HG03378 (cell line): ENCODE measurements around the gene RIPK4.
"Not testable (repeated sequence)": the region's sequence is repeated elsewhere in the genome, so short reads cannot be mapped to it uniquely, and the experiment has no call there.

Experiments
- ATAC-seq: cut with Tn5 transposase; IDR thresholded peaks from one replicate; pipeline ENCODE4 v1.9.1; 2021; ENCODE audit warnings: mild to moderate bottlenecking, moderate library complexity; ENCODE audit not compliant: unreplicated experiment

The RIPK4 gene

DNA sequence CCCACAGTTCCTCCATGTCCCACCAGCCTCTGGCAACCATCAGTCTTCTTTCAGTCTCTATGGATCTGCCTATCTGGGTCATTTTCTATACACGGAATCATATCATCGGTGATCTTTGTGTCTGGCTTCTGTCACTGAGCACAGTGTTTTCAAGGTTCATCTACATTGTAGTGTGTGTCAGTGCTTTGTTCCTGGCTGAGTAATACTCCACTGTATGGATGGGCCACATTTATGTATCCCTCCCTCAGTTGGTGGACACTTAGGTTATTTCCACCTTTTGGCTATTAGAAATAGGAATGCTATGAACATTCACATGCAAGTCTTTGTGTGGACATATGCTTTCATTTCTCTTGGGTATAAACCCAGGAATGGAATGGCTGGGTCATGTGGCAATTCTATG, 46.6 kb downstream of the RIPK4 start:
- no peak for ATAC-seq

DNA sequence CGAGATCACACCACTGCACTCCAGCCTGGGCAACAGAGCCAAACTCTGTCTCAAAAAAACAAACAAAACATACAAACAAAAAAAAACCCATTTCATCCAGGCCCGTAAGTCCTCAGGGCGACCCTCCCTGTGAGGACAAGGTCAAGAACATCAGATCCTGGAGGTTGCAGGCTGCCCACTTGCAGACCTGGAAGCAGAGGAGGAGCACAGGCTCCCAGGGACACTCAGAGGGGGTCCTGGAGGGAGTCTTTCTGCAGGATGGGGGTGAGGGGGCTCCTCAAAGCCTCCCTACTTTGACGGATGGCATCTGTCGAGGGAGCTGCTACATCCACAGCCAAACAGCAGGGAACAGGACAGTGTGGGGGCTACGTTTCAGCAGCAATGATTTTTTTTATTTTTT, 47.2 kb downstream of the RIPK4 start:
- no peak for ATAC-seq

DNA sequence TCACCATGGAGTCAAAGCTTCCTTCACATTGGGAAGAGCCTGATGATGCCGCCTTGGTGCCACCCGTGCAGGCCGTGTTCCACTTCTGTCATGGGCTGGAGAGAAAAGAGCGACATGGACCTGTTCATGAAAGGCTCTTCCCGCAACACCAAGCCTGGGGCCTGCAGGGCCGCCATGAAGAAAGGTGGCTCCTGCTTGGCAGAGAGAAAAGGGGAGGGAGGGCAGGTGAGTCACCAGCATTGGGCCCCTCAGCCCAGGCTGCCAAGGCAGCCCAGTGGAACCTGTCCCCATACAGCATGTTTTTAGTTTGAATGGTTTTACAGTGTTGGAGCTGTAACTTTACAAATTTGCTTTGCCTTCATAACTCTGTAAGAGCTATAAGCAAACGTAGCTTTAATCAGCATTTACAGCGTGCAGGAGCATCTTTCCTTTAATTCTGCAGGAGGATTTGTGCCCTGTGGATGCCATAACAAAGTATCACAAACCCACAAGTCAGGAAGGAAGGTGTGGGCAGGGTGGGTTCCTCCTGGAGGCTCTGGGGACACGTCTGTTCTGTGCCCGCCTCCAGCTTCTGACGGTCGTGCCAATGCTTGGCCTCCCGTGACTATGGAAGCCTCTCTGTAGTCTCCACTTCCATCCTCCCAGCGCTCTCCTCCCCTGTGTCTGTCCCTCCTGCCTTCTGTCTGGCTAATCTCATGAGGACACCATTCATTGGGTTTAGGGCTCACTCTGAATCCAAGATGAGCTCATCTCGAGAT, 49.1 kb downstream of the RIPK4 start:
- ATAC-seq: no peak

DNA sequence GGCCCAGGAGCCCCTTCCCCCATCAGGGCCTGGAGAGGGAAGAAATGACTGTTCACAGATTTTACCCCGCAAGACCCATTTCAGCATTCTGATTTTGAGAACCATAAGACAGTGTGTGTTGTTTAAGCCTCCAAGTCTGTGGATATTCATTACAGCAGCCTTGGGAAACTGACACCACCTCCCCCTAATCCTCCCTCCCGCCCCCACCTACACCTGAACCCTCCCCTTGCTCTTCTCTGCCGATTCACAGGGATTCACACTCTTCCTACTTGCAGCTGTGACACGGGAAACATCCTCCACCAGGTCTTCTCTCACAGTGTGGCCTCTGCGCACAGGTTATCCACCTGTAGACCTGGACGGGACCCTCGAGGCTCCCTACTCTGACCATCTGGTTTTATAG, 50.1 kb downstream of the RIPK4 start:
- no peak for ATAC-seq

DNA sequence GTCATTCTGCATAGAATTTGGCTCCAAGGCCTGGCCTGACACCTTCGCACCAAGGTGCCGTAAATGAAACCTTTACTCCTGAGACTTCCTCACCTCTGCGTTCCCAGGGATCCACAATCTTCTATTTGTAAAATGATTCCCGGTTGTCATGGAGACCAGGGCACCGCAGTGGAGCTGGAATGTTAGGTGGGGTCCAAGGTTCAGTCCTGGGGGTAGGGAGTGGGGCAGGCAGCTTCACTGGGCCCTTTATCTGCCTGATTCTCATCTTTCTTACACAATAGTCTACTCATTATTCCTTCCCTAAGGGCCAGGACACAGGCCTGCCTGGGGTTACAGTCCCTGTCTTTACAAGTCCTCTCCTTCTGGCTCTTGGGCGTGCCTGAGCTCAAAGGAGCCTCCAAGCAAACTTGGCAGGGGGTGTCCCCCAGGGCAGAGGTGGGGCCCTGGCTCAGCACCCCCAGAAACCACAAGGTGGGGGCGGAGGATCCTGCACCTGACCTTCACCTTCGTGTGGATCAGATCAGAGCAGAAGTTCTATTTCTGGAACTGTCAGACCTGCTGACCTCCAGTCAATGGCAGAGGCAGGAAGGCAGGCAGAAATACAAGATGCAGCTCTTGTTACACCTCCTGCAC, 51.1 kb downstream of the RIPK4 start:
- no peak for ATAC-seq

DNA sequence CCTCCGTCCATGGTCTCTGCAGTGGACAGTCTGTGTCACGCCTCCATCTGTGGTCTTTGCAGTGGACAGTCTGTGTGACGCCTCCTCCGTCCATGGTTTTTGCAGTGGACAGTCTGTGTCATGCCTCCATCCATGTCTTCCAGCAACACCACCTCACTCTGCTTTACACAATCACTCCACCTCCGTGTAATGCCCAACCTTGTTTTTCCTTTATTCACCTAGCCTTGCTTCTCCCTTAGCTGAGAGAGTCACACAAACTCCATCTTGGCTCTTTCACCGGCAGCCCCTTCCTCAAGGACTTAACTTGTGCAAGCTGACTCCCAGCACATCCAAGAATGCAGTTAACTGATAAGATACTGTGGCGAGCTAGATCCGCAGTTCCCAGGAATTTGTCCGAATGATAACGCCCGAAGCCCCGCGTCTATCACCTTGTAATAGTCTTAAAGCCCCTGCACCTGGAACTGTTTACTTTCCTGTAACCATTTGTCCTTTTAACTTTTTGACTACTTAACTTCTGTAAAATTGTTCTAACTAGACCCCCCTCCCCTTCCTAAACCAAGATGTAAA, 52.5 kb downstream of the RIPK4 start:
- not testable (repeated sequence) for ATAC-seq

DNA sequence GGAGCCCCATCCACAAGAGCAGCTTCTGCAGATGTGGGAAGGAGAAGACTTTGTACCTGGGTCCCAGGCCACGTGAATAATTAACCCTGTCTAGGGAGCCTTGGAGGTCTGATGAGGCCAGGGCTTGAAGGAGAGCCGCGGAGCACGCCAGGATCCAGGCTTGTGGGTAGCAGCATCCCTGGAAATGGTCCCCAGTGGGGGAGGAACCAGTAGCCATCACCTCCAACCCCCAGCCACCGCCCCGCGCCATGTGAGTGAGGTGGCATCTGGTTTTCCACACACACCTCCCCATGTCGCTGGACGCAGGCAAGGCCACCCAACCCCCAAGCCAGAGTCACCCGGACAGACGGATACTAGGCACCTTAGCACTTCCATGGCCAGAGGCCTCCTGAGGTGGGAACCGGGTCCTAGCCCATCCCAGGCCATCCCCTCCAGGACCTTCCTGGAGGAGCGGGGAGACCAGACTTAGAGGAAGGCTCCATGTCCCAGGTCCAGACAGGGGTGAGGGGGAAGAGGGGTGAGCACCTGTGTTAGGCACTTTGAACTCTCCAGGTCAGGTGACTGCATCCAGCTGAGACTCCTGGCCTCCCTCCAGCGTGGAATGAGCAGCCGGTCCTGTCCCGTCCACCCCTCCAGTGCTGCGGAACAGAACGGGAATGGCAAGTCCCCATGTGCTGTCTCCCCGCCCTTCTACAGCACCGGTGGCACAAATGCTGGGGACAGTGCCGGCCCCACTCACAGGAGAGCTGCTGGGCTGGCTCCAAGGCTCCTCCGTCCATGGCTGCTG, 53.2 kb downstream of the RIPK4 start:
- no peak for ATAC-seq

DNA sequence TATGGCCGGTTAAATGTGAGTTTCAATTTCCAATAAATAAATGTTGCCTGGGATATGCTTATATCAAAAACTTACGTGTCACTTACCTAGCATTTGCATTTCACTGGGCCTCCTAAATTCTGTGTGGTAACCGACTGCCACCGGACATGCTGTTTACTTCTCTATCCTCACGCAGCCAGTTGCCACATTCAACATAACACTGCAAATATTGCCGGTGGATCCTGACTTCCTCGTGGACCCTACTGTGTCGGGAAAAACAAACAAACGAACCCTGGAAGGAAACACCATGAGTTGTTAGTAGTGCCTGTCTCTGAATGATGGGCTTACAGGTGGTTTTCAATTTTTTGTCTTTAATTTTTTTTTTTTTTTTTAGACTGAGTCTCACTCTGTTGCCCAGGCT, 54.1 kb downstream of the RIPK4 start:
- ATAC-seq: no peak

DNA sequence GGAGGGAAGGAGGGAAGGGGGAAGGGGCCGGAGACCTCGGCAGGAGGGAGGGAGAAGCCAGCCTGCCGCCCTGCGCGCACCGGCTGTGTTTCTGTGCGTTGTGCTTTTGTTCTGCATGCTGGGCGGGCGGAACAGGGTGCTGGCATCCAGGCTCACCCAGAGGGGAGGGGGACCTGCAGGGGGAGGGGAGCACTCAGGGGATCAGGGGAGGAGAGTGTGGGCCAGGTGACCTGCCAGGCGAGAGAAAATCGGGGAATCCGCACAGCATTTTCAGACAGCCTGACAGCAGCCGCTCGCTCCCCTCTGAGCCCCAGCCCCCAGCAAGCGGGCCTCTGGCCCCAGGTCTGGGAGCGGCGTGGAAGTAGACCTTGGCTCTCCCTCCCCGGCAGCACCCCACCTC, 54.7 kb downstream of the RIPK4 start:
- no peak for ATAC-seq

DNA sequence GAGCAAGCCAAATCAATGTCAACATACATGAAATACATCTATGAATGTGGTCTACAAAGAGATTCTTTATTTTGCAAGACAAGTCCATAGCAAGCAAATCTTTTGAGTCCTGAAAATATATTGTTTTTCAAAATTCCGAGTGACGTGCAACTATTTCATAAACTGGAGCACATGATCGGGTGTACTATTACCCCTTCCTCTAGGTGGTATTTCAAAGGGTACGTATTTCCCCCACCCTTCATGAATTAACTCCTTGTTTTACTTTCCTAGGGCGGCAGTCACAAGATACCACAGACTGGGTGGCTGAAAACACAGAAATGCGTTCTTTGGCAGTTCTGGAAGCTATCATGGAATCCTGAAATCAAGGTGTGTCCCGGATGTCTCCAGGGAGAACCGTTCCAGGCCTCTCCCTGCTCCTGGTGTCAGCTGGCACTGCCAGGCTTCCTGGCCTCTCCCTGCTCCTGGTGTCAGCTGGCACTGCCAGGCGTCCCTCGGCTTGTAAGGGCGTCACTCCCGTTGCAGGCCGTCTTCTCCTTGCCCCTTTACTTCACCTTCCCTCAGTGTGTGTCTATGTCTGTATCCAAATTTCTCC, 55.3 kb downstream of the RIPK4 start:
- ATAC-seq: no peak

DNA sequence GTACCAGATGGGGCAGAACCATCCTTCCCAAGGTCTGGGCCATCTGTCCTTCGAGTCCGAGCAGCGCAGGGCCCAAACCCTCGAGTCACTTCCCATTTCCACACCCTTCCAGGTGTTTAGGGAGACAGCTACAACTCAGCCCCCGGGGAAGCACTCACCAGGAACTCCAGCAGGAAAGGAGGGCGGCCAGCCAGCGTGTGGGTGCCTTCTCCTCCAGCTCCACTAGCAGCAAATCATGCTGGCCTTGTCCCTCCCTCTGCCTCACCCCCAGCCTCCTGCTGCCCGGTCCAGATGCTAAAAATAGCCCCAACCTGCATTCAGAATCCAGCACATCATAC, 56.1 kb downstream of the RIPK4 start:
- ATAC-seq: no peak

DNA sequence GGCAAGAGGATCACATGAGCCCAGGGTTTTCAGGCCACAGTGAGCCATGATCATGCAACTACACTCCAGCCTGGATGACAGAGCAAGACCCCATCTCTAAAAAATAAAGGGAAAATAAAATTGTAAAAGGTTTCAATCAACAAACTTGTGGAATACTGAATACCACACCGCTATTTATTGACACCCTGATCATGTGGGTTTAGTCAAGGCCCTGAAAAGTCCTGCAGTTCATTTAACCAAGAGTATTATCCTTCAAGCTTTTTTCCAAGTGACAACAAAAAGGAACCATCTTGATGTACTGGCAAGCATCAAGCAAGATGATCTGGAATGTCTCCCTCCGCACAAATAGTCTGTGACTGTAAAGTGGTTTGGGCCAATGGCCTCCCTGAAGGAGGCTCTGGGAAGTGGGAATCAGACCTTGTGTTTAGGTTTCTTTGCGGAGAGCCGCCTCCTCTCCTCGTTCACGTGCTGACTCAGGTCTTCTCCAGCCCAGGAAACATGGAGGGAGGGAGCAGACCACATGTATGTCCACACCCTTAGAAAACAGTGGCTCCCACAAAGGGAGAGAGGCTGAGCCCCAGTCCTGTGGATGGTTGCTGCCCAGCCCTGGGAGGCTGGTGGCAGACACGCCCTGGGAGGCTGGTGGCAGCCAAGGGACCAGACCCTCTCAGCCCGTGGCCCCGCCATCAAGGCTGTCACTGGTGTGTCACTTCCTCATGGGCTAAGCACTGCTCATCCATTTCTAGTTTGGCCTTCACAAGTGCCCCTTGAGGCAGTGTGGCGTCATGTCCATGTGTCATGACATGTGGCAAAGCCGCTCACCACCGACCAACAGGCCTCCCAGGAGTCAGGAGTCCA, 56.7 kb downstream of the RIPK4 start:
- ATAC-seq: no peak

DNA sequence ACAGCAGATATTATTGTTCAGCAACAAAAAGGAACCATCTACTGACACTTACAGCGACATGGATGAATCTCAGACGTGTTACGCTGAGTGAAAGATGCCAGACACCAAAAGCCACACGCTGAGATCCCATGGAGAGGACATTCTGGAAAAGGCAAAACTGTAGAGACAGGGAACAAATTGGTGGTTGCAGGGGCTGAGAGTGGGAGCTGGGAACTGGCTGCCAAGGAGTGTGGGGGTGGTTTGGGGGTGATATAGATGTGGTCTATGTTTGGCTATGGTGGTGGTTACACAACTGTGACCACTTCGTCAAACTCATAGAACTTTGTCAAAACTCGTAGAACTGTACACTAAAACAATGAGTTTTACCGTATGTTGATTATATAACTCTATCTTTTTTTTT, 57.7 kb downstream of the RIPK4 start:
- no peak for ATAC-seq

DNA sequence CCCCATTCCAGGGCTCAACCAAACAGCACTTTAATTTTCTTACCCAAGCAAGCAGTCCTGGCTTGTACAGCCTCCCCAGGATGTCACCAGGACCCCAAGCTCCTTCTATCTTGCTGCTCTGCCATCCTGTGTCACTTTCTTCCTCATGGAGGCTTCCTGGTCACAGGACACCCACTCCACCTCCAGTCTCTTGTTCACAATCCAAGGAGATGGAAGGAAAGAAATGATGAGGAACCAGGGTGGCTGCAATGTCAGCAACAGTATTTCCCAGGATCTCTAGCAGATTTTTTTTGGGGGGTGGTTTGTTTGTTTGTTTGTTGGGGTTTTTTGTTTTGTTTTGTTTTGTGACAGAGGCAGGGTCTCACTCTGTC, 58.9 kb downstream of the RIPK4 start:
- no peak for ATAC-seq

DNA sequence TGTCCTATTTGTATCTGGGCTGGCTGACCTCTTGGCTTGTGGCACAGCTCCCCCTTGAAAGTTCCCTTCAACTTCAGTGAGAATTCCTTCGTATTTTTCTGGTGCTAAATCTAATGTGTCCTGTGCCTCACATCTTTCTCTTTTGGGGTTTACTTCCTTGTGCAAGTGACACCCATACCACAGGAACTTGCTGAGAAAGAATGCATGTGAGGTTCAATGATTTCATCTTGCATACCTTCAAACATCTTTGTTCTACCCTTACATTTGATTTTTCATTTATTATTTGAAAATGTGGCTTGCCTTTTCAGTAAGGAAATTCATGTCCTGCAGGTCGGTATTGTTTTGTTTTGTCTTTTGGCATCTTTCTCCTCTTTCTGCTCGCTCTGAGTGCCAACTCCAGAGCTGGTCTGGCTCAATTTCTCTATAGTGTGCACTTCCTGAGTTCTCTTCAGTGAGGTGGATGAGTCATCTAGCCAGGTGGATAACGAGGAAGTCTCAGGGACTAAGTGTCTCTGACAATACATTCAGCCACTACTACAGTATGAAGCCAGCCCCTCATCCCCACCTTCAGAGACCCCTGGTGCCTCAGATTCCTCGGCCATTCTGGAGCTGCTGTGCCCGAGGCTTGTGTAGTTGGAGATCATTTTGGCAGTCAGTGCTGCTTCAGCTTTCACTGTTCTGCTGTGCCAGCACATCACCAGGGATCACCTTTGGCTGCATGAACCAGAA, 59.5 kb downstream of the RIPK4 start:
- ATAC-seq: no peak

DNA sequence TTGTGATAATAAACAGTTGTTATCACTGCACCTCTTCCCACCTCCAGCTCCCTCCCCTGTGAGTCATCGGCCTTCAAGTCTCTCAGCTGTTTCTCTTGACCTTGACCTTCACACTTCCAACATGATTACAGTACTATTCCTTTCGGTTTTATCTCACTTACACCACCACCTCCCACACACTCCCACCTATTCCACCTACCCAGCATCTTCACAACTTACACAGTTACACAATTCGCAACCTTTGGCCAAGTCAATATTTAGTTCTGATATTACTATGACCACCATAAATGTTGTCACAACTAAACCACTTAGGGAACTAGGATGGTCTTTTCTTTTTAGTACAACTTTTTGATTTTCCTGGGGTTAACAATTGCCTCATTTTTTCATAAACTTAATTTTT, 60.2 kb downstream of the RIPK4 start:
- no peak for ATAC-seq

DNA sequence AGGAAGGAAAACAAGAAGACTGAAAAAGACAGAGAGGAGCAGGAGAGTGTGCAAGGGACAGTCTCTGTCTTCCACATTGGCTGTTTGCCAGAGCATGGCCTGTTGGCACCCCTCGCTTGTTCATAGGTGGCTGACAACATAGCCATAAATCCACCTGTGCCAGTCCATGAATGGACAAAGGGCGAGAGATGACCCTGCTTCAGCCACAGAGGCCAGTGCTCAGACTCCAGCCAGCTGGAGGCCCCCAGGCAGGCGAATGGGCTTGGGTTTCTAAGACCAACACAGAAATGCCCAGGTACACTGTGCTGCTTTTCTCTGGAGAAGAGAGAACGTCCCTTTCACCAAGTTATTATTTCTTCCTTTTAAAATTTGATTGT, 60.6 kb downstream of the RIPK4 start:
- ATAC-seq: no peak

DNA sequence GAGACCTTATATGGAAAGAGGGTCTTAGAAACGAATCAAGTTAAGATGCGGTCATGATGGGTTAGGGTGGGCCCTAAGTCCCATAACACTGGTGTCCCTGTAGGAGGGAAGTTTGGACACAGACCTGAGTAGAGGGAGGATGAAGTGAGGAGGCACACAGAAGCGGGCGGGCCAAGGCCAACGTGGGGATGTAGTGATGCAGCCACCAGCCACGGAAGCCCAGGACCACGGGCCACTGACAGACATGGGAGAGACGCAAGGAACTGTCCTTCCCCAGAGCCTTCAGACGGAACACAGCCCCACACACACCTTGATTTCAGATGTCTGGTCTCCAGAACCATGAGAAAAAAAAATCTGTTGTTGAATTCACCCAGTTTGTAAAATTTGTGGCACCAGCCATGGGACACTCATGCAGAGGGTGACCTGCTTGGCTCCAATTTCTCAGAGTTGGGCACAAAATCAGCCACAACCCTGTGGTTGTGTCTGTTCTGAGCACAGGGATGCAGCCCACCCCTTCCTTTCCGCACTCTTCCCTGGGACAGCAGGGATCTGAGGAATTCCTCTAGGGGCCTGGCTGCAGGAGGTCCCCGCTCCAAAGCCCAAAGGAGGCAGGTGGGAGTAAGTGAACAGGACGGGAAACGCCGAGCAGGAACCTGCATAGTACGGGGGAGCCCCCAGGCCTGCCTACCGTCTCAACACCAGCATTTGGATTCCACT, 61.1 kb downstream of the RIPK4 start:
- ATAC-seq: no peak

DNA sequence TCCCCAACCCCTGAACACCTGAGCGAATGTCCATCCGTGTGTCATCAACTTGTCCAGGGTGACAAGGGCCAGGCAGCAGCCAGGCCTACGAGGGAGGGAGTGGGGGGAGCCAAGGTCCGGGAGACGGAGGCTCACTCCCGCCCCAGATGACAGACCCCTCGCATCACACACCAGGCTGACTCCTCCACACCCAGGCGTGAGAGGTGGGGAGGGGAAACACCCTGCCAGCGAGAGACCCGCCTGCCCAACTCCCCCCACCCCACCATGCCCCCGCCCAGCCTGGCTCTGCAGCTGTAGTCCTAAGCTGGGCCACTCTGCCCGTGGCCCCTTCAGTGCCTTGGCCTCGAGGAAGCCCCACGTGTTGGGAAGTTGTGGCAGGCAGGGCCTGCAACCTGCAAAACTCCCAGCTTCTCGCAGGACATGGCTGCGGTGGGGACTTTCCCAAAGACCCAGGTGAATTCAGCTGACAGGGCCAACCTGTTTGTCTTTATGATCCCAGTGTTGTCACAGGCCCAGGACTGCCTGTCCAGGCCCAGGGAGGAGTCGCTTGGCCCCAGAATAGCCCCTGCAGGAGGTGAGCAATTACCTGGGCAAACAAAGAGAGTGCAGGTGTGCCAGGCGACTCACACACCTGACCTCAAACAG, 62.9 kb downstream of the RIPK4 start:
- ATAC-seq: no peak
